NK-92 (cell line): Measurements from ENCODE around the gene ZXDC.

ENCODE experiments used
- DNase-seq: peaks from one replicate; lab custom pipeline; 2025; ENCODE audit not compliant: unreplicated experiment; lab: John Stamatoyannopoulos, UW

The ZXDC gene

DNA sequence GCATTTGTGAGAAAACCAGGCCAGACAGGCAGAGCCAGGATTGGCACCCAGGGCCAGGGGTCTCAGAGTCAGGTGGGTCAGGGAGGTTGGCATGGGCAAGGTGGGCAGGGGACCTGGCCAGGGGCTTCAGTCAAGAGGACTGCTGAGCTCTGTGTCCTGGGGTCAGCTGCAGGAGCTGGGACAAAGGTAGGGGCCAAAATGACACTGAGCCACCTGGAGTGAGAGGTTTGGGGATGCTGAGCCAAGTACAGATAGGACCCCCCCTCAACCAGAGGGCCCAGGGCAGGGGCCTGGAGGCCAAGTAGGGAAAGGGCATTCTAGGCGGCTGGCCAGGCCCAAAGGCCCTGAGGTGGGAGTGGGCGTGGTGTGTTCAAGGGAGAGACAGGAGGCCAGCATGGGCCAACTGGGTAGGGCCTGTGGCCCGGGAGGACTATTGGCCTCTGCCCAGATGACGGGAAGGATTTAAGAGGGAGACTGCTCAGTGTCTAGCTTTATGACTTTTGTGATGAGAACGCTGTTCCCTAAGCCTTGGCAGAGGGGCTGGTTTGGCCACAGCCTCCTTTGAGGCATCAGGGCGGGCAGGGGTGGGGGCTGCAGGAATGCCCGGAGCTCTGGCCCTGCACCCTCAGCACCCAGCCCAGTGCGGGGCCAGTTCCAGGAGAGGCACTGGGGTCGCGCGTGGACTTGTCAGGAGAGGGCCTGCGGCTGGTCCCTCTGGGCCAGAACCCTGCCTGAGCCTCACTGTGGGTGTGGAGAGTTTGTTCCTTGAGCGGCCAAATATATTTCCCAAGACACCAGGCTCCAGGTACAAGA lies 77.9 kb downstream of the ZXDC start:
- no peak for DNase-seq

DNA sequence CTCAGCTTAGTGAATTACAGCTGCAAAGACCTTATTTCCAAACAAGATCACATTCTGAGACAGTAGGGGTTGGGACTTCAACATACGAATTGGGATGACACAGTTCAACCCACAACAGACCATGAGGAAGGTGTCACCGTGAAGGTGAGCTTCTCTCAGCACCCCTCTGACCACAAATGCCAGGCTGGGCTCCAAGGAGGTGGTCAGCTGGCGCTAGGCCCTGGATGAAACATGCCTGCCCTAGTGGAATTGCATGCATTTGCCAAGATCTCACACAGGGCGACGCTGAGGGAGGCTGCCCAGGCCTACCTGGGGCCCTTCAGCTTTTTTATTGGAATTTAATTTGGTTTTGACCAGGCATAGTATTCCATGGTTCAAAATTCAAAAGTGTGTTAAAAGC lies 79.2 kb downstream of the ZXDC start:
- DNase-seq: no peak

DNA sequence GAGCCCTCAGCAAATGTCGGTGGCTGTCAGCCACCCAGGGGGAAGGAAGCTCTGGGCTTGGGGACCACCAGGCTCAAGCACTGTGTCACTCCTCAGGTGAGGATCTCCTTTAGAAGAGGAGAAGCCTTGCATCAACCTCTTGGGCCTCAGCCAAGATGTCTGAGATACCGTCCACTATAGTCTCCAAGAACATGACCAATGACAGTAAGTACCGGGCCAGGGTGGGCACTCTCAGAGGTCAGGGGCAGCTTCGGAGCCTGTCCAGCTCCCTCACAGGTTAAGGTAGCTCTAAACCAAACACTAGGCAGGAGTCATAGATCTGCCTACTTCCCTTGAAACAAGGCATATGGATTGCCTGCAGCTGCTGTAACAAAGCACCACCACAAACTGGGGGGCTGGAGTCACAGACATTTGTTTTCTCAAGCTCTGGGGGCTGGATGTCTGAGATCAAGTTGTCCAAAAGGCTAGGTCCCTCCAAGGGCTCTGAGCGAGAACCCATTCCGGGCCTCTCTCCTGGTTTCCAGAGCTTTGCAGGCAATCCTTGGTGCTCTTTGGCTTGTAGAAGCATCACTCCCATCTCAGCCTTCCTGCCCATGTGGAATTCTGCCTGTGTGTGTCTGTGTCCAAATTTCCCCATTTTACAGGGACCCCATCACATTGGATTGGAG lies 79.7 kb downstream of the ZXDC start:
- DNase-seq: no peak

DNA sequence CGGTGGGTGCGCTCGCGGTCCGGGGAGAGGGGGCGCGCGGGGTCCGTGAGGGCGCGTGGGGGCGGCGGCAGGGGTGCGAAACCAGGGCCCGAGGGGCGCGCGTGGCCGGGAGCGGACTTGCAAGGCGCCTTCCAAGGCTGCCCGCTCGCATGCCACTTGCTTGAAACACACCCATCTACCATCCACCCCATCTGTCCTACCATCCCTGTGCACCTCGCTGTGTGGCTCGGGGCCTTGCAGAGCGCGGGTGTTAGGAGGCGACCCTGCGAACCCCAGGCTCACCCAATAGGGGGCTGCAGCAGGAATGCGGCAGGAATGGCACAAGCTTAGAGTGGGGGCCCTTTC lies 80.7 kb downstream of the ZXDC start:
- DNase-seq: no peak

DNA sequence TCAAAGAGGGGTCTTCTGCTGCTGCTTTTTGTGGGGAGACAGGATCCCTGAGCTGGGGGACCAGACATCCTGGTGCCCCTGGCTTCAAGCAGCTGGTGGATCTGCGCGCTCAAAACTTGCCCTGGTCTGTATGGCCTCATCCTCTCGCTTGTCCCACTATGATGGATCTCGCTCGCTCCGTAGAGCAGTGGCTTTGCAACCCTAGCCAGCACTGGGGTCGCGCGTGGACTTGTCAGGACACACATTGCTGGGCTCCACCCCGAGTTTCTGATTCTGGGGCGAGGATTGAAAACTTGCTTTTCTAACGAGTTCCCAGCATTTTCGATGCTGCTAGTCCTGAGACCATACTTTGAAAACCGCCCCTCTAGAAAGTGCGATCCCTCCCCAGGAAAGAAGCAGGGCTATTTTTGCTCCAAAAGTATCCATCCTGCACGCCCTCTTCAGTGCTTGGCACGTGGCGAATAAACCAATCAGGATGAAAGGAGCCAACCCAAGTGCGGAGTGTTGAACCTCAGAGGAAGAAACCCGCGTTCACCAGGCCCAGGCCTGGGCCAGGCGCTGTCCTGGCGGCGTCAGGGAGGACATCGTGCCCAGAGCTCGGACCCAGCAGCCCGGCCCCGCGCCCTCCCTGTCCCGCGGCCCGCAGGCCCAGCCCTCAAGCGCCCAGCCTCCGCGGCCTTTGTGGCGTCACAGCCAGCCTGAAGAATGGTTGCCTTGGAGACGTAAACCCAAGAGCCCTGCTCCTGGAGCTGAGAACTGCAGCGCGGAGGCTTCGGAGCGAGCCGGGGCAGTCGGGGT lies 81.3 kb downstream of the ZXDC start, which contains the start of gene CFAP100:
CFAP100 (plus strand) TSS at position 731 of the 798 bp plus-strand sequence. CDS start 1,092 bp downstream, outside the sequence.
- no peak for DNase-seq

DNA sequence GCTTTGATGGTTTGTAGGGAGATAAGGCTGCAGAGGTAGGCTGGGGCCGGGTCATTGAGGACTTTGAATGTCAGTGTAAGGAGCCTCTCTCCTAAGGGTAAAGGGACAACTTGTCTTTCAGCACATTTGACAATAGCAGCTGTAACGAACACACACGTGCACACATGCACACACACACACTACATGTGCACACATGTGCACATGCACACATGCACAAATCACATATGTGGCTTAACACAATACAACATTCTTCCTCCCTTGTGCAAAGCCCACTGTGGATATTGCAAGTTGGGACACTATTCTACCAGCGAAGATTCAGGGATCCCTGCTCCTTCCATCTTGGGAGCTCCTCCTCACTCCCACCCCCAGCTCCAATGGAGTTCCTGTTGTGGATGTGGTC lies 82.1 kb downstream of the ZXDC start:
- no peak for DNase-seq

DNA sequence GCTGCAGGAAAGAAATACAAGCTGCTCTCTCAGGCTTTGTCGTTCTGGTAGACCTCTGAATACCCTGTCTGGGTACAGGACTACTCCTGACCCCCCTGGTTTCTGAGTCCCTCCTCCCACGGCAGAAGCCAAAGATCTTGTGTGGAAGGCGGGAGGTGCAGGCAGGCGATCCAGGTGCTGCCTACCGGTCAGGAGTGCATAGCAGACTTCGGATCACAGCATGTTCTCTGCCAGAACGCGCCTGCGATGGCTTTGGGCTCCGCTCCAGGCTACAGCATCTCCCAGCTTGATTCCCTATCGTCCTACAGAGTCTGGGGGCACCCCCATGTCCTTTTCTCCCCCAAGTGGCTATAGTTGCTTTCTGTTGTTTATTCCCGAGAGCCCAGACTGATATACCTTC lies 83.4 kb downstream of the ZXDC start:
- no peak for DNase-seq

DNA sequence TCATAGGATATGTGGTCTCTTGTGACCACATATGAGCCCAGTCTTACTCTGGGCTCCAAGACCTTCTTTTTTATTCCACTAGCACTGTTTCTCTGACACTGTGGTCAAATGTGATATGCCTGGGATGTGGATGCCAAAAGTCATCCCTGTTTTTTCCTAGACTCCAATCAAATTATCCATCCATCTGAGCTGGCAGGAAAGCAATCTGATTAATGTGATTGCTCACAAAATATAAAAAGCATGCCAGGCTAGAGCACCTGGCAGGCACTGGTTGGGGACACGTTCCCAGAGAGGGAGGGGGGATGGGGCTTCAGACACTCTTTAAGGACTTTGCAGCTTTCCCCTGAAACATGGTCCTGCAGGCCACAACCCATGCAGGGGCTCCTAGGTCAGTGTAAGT lies 84.1 kb downstream of the ZXDC start:
- no peak for DNase-seq

DNA sequence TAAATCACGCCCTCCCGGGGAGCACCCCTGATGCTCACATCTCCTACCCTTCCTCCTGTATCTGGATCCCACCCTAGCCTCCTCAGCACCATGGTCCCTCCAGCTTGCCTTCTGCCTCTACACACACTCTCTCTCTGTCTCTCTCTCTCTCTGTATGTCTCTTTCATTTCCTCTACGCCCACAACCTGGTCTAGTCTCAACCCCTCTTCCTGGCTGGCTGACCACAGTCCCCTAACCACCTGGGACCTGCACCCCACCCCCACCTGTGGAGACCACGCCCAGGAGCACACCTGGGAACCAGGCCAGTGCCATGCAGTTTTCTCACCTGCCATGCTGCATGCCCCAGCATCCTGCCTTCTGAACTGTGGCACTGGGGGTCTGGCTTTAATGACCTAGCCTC lies 84.9 kb downstream of the ZXDC start:
- DNase-seq: no peak

DNA sequence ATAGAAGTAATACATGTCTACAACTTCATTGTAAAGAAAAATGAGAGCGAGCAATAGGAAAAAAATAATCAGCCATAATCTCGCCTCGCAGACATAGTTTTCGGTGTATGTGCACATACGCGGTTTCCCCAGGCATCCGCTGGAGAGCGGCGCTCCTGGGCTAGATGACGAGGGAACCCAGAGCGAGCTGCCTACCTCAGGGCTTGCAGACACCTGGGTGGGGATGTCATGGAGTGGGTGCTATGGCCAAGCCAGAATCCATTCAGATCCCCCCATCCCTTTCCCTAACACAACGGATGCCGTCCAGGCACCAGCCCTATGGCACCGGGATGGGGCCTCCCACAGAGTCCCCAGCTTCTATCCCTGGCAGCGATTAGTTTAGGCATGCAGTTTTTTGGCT lies 85.5 kb downstream of the ZXDC start:
- DNase-seq: no peak

DNA sequence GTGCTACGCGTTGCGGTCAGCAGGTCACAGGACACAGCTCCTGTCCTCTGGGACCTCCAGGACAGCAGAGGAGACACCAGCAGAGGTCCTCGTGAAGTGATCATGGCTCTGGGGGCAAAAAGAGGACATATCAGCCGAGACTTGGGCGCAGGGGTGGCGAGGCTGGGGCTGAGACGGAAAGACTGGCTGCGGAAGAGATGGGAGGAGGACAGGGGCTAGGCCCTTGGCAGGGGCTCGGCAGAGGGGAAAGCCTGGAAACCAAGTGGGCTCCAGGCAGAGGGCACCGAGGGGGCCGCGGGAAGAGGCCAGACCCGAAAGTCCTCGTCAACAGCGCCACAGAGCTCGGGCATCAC lies 85.9 kb downstream of the ZXDC start:
- no peak for DNase-seq

DNA sequence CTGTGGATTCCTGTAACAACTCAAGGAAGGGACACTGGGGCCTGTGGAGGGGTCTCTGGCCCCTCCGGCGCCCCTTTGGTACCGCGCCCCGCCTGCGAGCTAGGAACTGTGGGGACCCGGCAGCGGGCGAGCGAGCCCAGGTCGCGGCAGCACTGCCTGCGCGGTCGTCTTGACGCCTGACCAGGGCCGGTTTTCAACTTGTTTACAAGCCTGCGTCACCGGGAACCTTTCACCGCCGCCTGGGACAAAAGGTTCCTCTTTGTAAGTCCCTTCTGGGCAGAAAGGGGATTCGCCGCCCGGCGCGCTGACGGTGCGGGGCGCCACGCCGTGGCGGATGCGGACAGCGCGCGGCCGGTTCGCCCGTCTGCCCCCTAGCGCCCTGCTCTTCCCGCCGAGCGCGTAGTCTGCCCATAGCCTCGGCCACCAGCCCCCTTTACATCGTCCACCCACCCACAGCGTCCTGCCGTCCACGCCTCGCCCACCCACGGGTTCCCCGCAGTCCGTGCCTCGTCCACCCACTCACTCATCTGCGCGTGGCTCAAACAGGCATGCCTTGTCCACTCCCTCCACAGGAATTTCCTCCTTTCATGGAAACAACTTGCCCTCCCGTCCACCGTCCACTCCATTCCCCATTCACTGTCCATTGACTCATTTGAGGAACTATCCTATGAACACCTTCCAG lies 86.4 kb downstream of the ZXDC start:
- DNase-seq: no peak
